HepG2 (cell line): ENCODE data around the gene RAPGEF6. TPM values are rescaled to one million over a fixed set of nuclear protein-coding genes. Genes with fewer than 3 reads are reported as not detected.

Source experiments
- ATAC-seq: fragments of 200-7000 bp; cut with Tn5 transposase; 3 replicates; pipeline ENCODE4 v1.9.1; 2020; ENCODE audit warnings: mild to moderate bottlenecking, moderate library complexity
- BruUV-seq: library from RNA; stranded (reverse); fragments of 400-500 nt; replicated peaks from 2 replicates; lab custom pipeline; 2021; lab: Mats Ljungman, UMichigan
- CTCF ChIA-PET: fragments of 300-600 bp; formaldehyde crosslinking; extraction: SDS; loops from one replicate; lab custom pipeline; 2021; ENCODE audit warnings: low total read pairs, inconsistent platforms, low intra/inter-chr PET ratio; lab: Yijun Ruan, JAX
- POLR2A ChIA-PET: fragments of 350-600 bp; sonication (Branson Sonifier 250); formaldehyde crosslinking; loops from one replicate; lab custom pipeline; 2020; ENCODE audit warnings: antibody characterized with exemption, inconsistent platforms; lab: Yijun Ruan, JAX
- DNase-seq: peaks from one replicate; pipeline ENCODE4 v3.0.0-alpha.2; 2015; ENCODE audit warnings: low spot score
- FAIRE-seq: peaks from 3 replicates; lab custom pipeline; 2011; peaks lifted over from hg19 to GRCh38; lab: Jason Lieb, UNC
- H2AFZ ChIP-seq: one replicate; pipeline ENCODE4 v1.6.1; 2011; ENCODE audit warnings: low read length, inconsistent platforms
- H3K27ac ChIP-seq: fragments of 300-600 bp; 3 replicates; pipeline ENCODE4 v1.8.0; 2011; ENCODE audit warnings: mixed run types, mild to moderate bottlenecking, mixed read lengths, low read length, inconsistent platforms; ENCODE audit not compliant: insufficient read depth; ENCODE audit errors: extremely low read length
- H3K27me3 ChIP-seq, 2 experiments: fragments of 200-600 bp in 1 of 2; 2 replicates in 1 of 2; 3 replicates in 1 of 2; pipeline versions ENCODE4 v1.6.0 to v1.8.0; 2011; ENCODE audit warnings: low read length in 2 of 2, mild to moderate bottlenecking in 2 of 2, moderate library complexity in 2 of 2, inconsistent platforms in 1 of 2; ENCODE audit not compliant: insufficient read depth in 2 of 2, control insufficient read depth in 1 of 2
- H3K36me3 ChIP-seq, 2 experiments: fragments of 200-600 bp in 1 of 2; replicated peaks in 1 of 2; 2 replicates in 1 of 2; 3 replicates in 1 of 2; pipeline versions ENCODE4 v1.5.1 to v1.8.0; 2011; ENCODE audit warnings: low read length in 2 of 2, inconsistent platforms in 1 of 2; ENCODE audit not compliant: insufficient read depth in 2 of 2, control insufficient read depth in 1 of 2
- H3K4me1 ChIP-seq: 2 replicates; pipeline ENCODE4 v1.5.1; 2012; ENCODE audit warnings: low read length, inconsistent platforms; ENCODE audit not compliant: insufficient read depth
- H3K4me2 ChIP-seq: 2 replicates; pipeline ENCODE4 v1.6.0; 2011; ENCODE audit warnings: low read depth, low read length, inconsistent platforms
- H3K4me3 ChIP-seq, 3 experiments: fragments of 200-600 bp in 1 of 3; sonication (generic), shearing (Covaris generic) in 1 of 3; replicated peaks in 1 of 3; 2 replicates each; pipeline ENCODE4 v1.5.1; 2011 to 2016; ENCODE audit warnings: low read length in 3 of 3, inconsistent platforms in 2 of 3, low read depth in 2 of 3, mild to moderate bottlenecking in 2 of 3, control low read depth in 1 of 3, mixed read lengths in 1 of 3; ENCODE audit not compliant: insufficient read depth in 1 of 3
- H3K79me2 ChIP-seq: one replicate; pipeline ENCODE4 v1.6.1; 2011; ENCODE audit warnings: low read length, inconsistent platforms; ENCODE audit not compliant: insufficient read depth
- H3K9ac ChIP-seq: 2 replicates; pipeline ENCODE4 v1.6.0; 2011; ENCODE audit warnings: mild to moderate bottlenecking, low read depth, low read length, inconsistent platforms; ENCODE audit not compliant: insufficient read depth
- H3K9me3 ChIP-seq: 2 replicates; pipeline ENCODE4 v1.5.1; 2012; ENCODE audit warnings: mild to moderate bottlenecking, low read length
- H4K20me1 ChIP-seq: 2 replicates; pipeline ENCODE4 v1.6.0; 2011; ENCODE audit warnings: inconsistent platforms, mild to moderate bottlenecking, low read length, moderate library complexity; ENCODE audit not compliant: insufficient read depth
- AGO1 ChIP-seq: fragments of 200-400 bp; formaldehyde crosslinking; IDR thresholded peaks from 2 replicates; pipeline ENCODE4 v1.6.1; 2017; ENCODE audit warnings: mild to moderate bottlenecking, low read depth, low read length, moderate library complexity; ENCODE audit not compliant: poor library complexity, severe bottlenecking
- BCL3 ChIP-seq: sonication (generic); formaldehyde crosslinking; IDR thresholded peaks from 2 replicates; pipeline ENCODE4 v1.5.1; 2020; ENCODE audit warnings: mild to moderate bottlenecking, missing genetic modification reagents, moderate library complexity
- BCLAF1 ChIP-seq: fragments of 450-650 bp; IDR thresholded peaks from 2 replicates; pipeline ENCODE4 v1.6.1; 2017; ENCODE audit warnings: mild to moderate bottlenecking
- DMTF1 ChIP-seq: sonication (generic); formaldehyde crosslinking; IDR thresholded peaks from 2 replicates; pipeline ENCODE4 v1.4.0; 2020; ENCODE audit warnings: mild to moderate bottlenecking, missing genetic modification reagents
- GPN1 ChIP-seq: sonication (generic); formaldehyde crosslinking; IDR thresholded peaks from 2 replicates; pipeline ENCODE4 v1.5.1; 2020; ENCODE audit warnings: missing genetic modification reagents, borderline replicate concordance
- HOMEZ ChIP-seq: IDR thresholded peaks from 2 replicates; pipeline ENCODE4 v1.6.1; 2016; ENCODE audit warnings: low read depth
- MAX ChIP-seq: IDR thresholded peaks from 2 replicates; pipeline ENCODE4 v1.6.1; 2012; ENCODE audit warnings: inconsistent platforms
- MBD4 ChIP-seq: IDR thresholded peaks from 2 replicates; pipeline ENCODE4 v1.6.1; 2012; ENCODE audit warnings: low read length, inconsistent platforms, borderline replicate concordance
- MIER3 ChIP-seq: IDR thresholded peaks from 2 replicates; pipeline ENCODE4 v1.6.1; 2016; ENCODE audit warnings: missing compliant biosample characterization, borderline replicate concordance
- NONO ChIP-seq, 2 experiments: fragments of 450-650 bp in 1 of 2; sonication (generic) in 1 of 2; formaldehyde crosslinking in 1 of 2; IDR thresholded peaks in 1 of 2; conservative IDR thresholded peaks in 1 of 2; 2 replicates each; pipeline versions ENCODE4 v1.6.1 to v1.8.0; 2017 to 2022; ENCODE audit warnings: mild to moderate bottlenecking in 1 of 2, missing genetic modification reagents in 1 of 2, moderate library complexity in 1 of 2
- REPIN1 ChIP-seq: sonication (generic); formaldehyde crosslinking; IDR thresholded peaks from 2 replicates; pipeline ENCODE4 v1.8.0; 2022; ENCODE audit warnings: missing genetic modification reagents, low read depth, mild to moderate bottlenecking, borderline replicate concordance
- SMAD9 ChIP-seq: sonication (generic); formaldehyde crosslinking; IDR thresholded peaks from 2 replicates; pipeline ENCODE4 v1.5.1; 2020; ENCODE audit warnings: mild to moderate bottlenecking, missing genetic modification reagents
- SMC3 ChIP-seq: IDR thresholded peaks from 2 replicates; pipeline ENCODE4 v1.6.1; 2011; ENCODE audit warnings: low read length, improper control_type of control experiment
- SP5 ChIP-seq: IDR thresholded peaks from 2 replicates; pipeline ENCODE4 v1.6.1; 2016; ENCODE audit warnings: low read depth, borderline replicate concordance
- TEF ChIP-seq: sonication (generic); formaldehyde crosslinking; IDR thresholded peaks from 2 replicates; pipeline ENCODE4 v1.5.0; 2020; ENCODE audit warnings: missing genetic modification reagents
- ZNF180 ChIP-seq: sonication (generic); formaldehyde crosslinking; IDR thresholded peaks from 2 replicates; pipeline ENCODE4 v1.4.0; 2020; ENCODE audit warnings: low read depth, missing genetic modification reagents, borderline replicate concordance
- WGBS: methylation state at CpG from one replicate; pipeline ENCODE4 v1.1.6; 2017; ENCODE audit warnings: low lambda C conversion rate; 5-methylcytosine and 5-hydroxymethylcytosine counted together
- in situ Hi-C: cut with HindIII; loops from 2 replicates; pipeline ENCODE4 v1.10.0; 2017; ENCODE audit warnings: low pct_unique_long_range_greater_than_20kb; ENCODE audit not compliant: extremely low pct_ligation_motif_present
- intact Hi-C: fragments of 100-400 bp; cut with micrococcal nuclease; formaldehyde crosslinking; loops from one replicate; pipeline ENCODE4 v1.10.0; 2022; ENCODE audit not compliant: unreplicated experiment
- polyA plus RNA-seq, 8 experiments: library from polyadenylated mRNA; depleted of rRNA in 3 of 8; stranded (reverse) in 7 of 8; unstranded in 1 of 8; fragments of >200 nt; fragmentation: Illumina TruSeq in 4 of 8; extraction: Trizol in 4 of 8; gene quantifications; 2 replicates each; pipeline versions ENCODE4 v1.2.1 to v1.2.3, GENCODE V29; 2011 to 2016; ENCODE audit warnings: low read depth in 4 of 8, missing spikeins in 1 of 8, mixed read lengths in 1 of 8; ENCODE audit not compliant: insufficient read depth in 1 of 8
- total RNA-seq, 5 experiments: library from RNA; depleted of rRNA; stranded (reverse); fragments of >200 nt; fragmentation: Illumina TruSeq; extraction: Trizol; gene quantifications; 2 replicates each; pipeline ENCODE4 v1.2.3, GENCODE V29; 2016; ENCODE audit warnings: low read depth in 1 of 5

Gene RAPGEF6
- total and polyA plus RNA-seq, 2 of the 13 experiments (the other 11 are each of a cell fraction or from before 2014, with no cell fraction given): 7.7 to 24.6 TPM

- ChIA-PET POLR2A (interaction anchor here (1.1 kb wide), 1 partner anchor 112 kb away, joined by 3 read pairs; the partner anchor contains the start of gene CDC42SE2), CTCF (no interaction called here)
- peaks cover 15% of the 10 kb centered on the region for H3K79me2 ChIP-seq
- H4K20me1 ChIP-seq: no peaks in the 10 kb centered on the region
- H3K9ac ChIP-seq: no peak overlapping the region
- no peak overlapping the region for H3K4me2 ChIP-seq
- H3K27ac ChIP-seq: no peak overlapping the region
- ATAC-seq (no peak), FAIRE-seq (no peak), DNase-seq (no peak)
- in situ Hi-C loops: loop anchor here (25.0 kb wide), 1 partner anchor 488 kb away; no protein-coding TSS in a partner anchor
- no peak overlapping the region for H3K4me3 ChIP-seq
- no TSS peak for BruUV-seq
- no peaks in the 10 kb centered on the region for H3K36me3 ChIP-seq
- H3K4me1 ChIP-seq: peaks cover 50% of the 10 kb centered on the region
- WGBS: 79% methylated on average over 2 of the region's 2 CpGs
- H3K9me3 ChIP-seq: no peaks in the 10 kb centered on the region
- intact Hi-C loops: no loop called here
- no peaks in the 10 kb centered on the region for H3K27me3 ChIP-seq
- no peak overlapping the region for H2AFZ ChIP-seq
- TF ChIP-seq BCL3 (no peak), MIER3 (no peak), MAX (no peak), AGO1 (no peak), BCLAF1 (no peak), TEF (no peak), HOMEZ (no peak), DMTF1 (CRISPR knock-in tag) (no peak), REPIN1 (CRISPR knock-in tag) (no peak), GPN1 (CRISPR knock-in tag) (no peak), SMAD9 (no peak), MBD4 (no peak), ZNF180 (CRISPR knock-in tag) (no peak), SMC3 (no peak), NONO (IDR thresholded peaks at IDR 0.05) (no peak), NONO (CRISPR knock-in tag; conservative IDR thresholded peaks at IDR 0.05) (no peak), SP5 (CRISPR knock-in tag) (no peak)
Measured at GRCh38 chr5:131375351-131375750, 259.7 kb downstream of the RAPGEF6 start.
